Sigmoid colon (tissue), 7 donors: ENCODE measurements around the gene NOS1AP. TPM values are rescaled to one million over a fixed set of nuclear protein-coding genes. Genes with fewer than 3 reads are reported as not detected.

Source experiments
- DNase-seq: peaks from one replicate; pipeline ENCODE4 v3.0.0-alpha.2; 2019
- H3K27ac ChIP-seq, 4 donors: fragments of 200-600 bp; sonication (generic); one replicate each; pipeline ENCODE4 v1.5.1; 2016 to 2019; ENCODE audit warnings: mild to moderate bottlenecking in 1 of 4
- H3K27me3 ChIP-seq, 3 donors: fragments of 200-600 bp; sonication (generic); one replicate each; pipeline ENCODE4 v1.5.1; 2019; ENCODE audit warnings: mild to moderate bottlenecking in 1 of 3
- H3K36me3 ChIP-seq, 4 donors: fragments of 200-600 bp; sonication (generic); one replicate each; pipeline ENCODE4 v1.5.1; 2016 to 2019
- H3K4me1 ChIP-seq, 4 donors: fragments of 200-600 bp; sonication (generic); one replicate each; pipeline ENCODE4 v1.5.1; 2017 to 2019
- H3K4me3 ChIP-seq, 4 donors: fragments of 200-600 bp; sonication (generic); one replicate each; pipeline ENCODE4 v1.5.1; 2017 to 2019; ENCODE audit warnings: mild to moderate bottlenecking in 2 of 4, moderate library complexity in 1 of 4
- H3K9me3 ChIP-seq, 4 donors: fragments of 200-600 bp in 3 of 4; sonication (generic) in 3 of 4; one replicate each; pipeline versions ENCODE4 v1.5.1 to v1.6.1; 2013 to 2019
- EP300 ChIP-seq, 4 donors: sonication (generic); formaldehyde crosslinking; IDR thresholded peaks; one replicate each; pipeline ENCODE4 v1.6.1; 2017; ENCODE audit warnings: antibody characterized with exemption in 4 of 4
- POLR2A ChIP-seq, 2 donors: fragments of 450-650 bp; IDR thresholded peaks; one replicate each; pipeline ENCODE4 v1.6.1; 2016; ENCODE audit warnings: antibody characterized with exemption in 2 of 2, mild to moderate bottlenecking in 2 of 2, moderate library complexity in 2 of 2
- POLR2AphosphoS5 ChIP-seq, 4 donors: sonication (generic); formaldehyde crosslinking; IDR thresholded peaks; one replicate each; pipeline ENCODE4 v1.6.1; 2017; ENCODE audit warnings: antibody characterized with exemption in 4 of 4
- WGBS, 2 donors: extraction: QIAGEN DNeasy Blood & Tissue Kit; methylation state at CpG; one replicate each; pipeline ENCODE4 v1.1.7; 2013; 5-methylcytosine and 5-hydroxymethylcytosine counted together
- intact Hi-C: fragments of 100-400 bp; cut with DNase I; formaldehyde crosslinking; loops from one replicate; pipeline ENCODE4 v1.15.1; 2023
- polyA plus RNA-seq, 3 donors: library from polyadenylated mRNA; stranded (reverse); fragments of 200-250 nt; gene quantifications; one replicate each; pipeline ENCODE4 v1.2.3, GENCODE V29; 2013
- total RNA-seq, 4 donors: library from RNA; depleted of rRNA; stranded (reverse); fragments of >200 nt; gene quantifications; one replicate each; pipeline ENCODE4 v1.1.0, GENCODE V29; 2016
- TF ChIP-seq, protein P1 (sequence below), 4 experiments: fragments of 450-650 bp in 3 of 4; fragments of 200-600 bp in 1 of 4; IDR thresholded peaks; one replicate each; pipeline ENCODE4 v1.5.1; 2016 to 2019; ENCODE audit warnings: antibody characterized with exemption in 4 of 4, mild to moderate bottlenecking in 3 of 4, moderate library complexity in 2 of 4
- donor health status: healthy with polysubstance abuse.
- donor health status: Bipolar disorder and iron deficiency.
- donor health status: healthy.

NOS1AP gene
- total and polyA plus RNA-seq, 7 donors = 1.2 to 11.9 (median 4.6) TPM

DNA sequence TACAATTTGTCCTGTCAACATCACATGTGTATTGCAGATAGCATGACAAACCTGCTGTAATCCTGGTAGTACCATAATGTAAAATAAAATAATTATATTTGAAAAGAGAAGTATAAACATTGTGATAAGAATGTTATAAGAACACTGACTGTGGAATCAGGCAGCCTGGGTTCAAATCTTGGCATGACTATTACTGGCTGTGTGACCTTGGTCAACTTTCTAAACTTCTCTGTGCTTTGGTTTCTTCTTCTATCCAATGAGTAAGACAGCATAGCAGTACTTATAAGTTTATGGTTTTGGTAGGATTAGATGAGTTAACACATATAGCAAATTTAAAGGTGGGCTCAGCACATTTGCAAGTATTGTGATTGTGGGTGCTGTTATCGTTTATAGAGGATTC is 147.1 kb downstream of the NOS1AP start:
- intact Hi-C loops = loop anchor here (5.0 to 10.0 kb wide), 2 partner anchors 144 to 422 kb away; no protein-coding TSS in a partner anchor
- Histone ChIP-seq H3K27ac (peak overlapping the region in 3 of 4 donors; percentile 70 to 86 (median 83)), H3K36me3 (no peaks in the 10 kb centered on the region), H3K27me3 (no peaks in the 10 kb centered on the region), H3K4me3 (no peak overlapping the region), H3K4me1 (peaks cover 0 to 94% (median 72%) of the 10 kb centered on the region in 4 donors), H3K9me3 (no peaks in the 10 kb centered on the region)
- DNase-seq = no peak
- 93 to 97% methylated on average over 1 of the region's 1 CpG for WGBS, 2 donors
- no peak for TF ChIP-seq EP300 (IDR thresholded peaks at IDR 0.05)
- no peak for TF ChIP-seq POLR2A (IDR thresholded peaks at IDR 0.05)
- no peak for TF ChIP-seq POLR2AphosphoS5 (IDR thresholded peaks at IDR 0.05)
- TF ChIP-seq, protein P1, sequence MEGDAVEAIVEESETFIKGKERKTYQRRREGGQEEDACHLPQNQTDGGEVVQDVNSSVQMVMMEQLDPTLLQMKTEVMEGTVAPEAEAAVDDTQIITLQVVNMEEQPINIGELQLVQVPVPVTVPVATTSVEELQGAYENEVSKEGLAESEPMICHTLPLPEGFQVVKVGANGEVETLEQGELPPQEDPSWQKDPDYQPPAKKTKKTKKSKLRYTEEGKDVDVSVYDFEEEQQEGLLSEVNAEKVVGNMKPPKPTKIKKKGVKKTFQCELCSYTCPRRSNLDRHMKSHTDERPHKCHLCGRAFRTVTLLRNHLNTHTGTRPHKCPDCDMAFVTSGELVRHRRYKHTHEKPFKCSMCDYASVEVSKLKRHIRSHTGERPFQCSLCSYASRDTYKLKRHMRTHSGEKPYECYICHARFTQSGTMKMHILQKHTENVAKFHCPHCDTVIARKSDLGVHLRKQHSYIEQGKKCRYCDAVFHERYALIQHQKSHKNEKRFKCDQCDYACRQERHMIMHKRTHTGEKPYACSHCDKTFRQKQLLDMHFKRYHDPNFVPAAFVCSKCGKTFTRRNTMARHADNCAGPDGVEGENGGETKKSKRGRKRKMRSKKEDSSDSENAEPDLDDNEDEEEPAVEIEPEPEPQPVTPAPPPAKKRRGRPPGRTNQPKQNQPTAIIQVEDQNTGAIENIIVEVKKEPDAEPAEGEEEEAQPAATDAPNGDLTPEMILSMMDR (IDR thresholded peaks at IDR 0.05) = no peak

DNA sequence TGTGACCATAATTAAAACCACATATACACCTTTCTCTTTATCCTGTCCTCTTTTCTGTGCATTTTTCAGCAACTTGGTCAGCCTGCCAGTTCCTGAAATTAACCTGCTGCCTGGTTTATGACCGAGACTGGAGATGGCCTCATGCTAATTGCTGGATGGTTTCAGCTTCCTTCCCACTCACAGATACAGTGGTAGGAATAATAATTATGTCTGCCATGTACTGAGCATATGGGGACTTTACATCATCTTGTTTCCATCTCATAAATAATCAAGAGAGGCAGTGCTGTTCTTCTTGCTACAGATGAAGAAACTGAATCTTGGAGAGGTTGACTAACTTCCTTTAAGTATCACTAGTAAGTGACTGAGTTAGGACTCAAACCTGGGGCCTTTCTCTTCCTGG is 148.2 kb downstream of the NOS1AP start:
- DNase-seq = no peak
- TF ChIP-seq, protein P1 (IDR thresholded peaks at IDR 0.05) = no peak
- no peak for TF ChIP-seq POLR2A (IDR thresholded peaks at IDR 0.05)
- no peak for TF ChIP-seq EP300 (IDR thresholded peaks at IDR 0.05)
- TF ChIP-seq POLR2AphosphoS5 (IDR thresholded peaks at IDR 0.05) = no peak
- 31 to 66% methylated on average over 1 of the region's 1 CpG for WGBS, 2 donors
- Histone ChIP-seq H3K4me3 (no peak overlapping the region), H3K27me3 (no peaks in the 10 kb centered on the region), H3K9me3 (no peaks in the 10 kb centered on the region), H3K4me1 (peaks cover 0 to 83% (median 61%) of the 10 kb centered on the region in 4 donors), H3K36me3 (no peaks in the 10 kb centered on the region), H3K27ac (peak overlapping the region in 3 of 4 donors; percentile 9 to 43 (median 38))
- intact Hi-C loops = loop anchor here (5.0 to 10.0 kb wide), 2 partner anchors 145 to 423 kb away; no protein-coding TSS in a partner anchor

DNA sequence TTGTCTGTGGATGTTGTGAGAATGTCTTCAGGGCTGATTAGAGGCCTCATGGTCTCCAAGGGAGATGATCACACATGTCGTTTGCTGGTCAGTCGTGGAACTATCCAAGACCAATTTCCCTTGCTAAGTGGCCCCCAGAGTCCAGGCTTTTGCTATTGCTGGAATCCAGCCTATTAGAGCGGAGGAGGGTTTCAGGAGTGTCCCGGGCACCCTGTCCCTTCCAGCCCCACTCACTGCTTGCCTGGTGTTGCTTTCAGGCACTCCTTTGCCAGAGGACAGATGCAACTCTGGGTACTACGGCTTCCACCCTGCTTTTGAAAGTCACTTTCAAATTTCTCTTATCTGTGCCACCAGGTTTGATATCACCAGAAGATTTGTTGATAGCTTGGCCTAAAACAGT is 149.1 kb downstream of the NOS1AP start:
- no peaks in the 10 kb centered on the region for H3K27me3 ChIP-seq
- intact Hi-C loops = loop anchor here (5.0 to 10.0 kb wide), 2 partner anchors 146 to 424 kb away; no protein-coding TSS in a partner anchor
- no peaks in the 10 kb centered on the region for H3K9me3 ChIP-seq
- H3K4me1 ChIP-seq = peaks cover 0 to 74% (median 52%) of the 10 kb centered on the region in 4 donors
- 74 to 84% methylated on average over 5 of the region's 5 CpGs for WGBS, 2 donors
- no peak for DNase-seq
- peak overlapping the region in 3 of 4 donors; percentile 9 to 43 (median 38) for H3K27ac ChIP-seq
- no peak overlapping the region for H3K4me3 ChIP-seq
- H3K36me3 ChIP-seq = no peaks in the 10 kb centered on the region
- TF ChIP-seq POLR2AphosphoS5 (IDR thresholded peaks at IDR 0.05) = no peak
- TF ChIP-seq, protein P1 (IDR thresholded peaks at IDR 0.05) = no peak
- no peak for TF ChIP-seq POLR2A (IDR thresholded peaks at IDR 0.05)
- TF ChIP-seq EP300 (IDR thresholded peaks at IDR 0.05) = no peak

DNA sequence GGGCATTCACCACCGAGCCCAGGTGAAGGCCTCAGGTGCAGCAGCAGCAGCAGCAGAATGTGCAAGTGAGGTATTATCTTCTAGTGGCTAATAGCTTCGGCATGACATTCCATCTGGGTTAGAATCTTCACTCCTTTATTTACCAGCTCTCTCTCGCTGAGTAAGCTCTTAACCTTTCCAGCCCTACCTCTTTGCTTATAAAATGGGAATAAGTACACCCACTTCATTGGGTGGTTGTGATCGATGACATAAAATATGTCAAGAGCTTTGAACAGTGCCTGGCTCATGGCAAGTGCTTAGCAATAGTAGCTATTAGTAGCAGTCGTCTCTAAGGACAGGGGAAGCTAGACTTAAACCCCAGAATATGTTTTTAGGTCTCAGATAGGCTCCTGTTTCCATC is 149.5 kb downstream of the NOS1AP start:
- TF ChIP-seq EP300 (IDR thresholded peaks at IDR 0.05) = no peak
- TF ChIP-seq, protein P1 (IDR thresholded peaks at IDR 0.05) = no peak
- no peak for TF ChIP-seq POLR2A (IDR thresholded peaks at IDR 0.05)
- TF ChIP-seq POLR2AphosphoS5 (IDR thresholded peaks at IDR 0.05) = no peak
- no peaks in the 10 kb centered on the region for H3K9me3 ChIP-seq
- WGBS, 2 donors = 86 to 90% methylated on average over 5 of the region's 5 CpGs
- H3K27me3 ChIP-seq = no peaks in the 10 kb centered on the region
- intact Hi-C loops = loop anchor here (5.0 to 10.0 kb wide), 2 partner anchors 147 to 424 kb away; no protein-coding TSS in a partner anchor
- no peaks in the 10 kb centered on the region for H3K36me3 ChIP-seq
- DNase-seq = no peak
- peaks cover 0 to 70% (median 49%) of the 10 kb centered on the region in 4 donors for H3K4me1 ChIP-seq
- no peak overlapping the region for H3K4me3 ChIP-seq
- H3K27ac ChIP-seq = peak overlapping the region in 3 of 4 donors; percentile 9 to 43 (median 38)
